Spleen (tissue), 11 donors: ENCODE results near the gene RPLP2. TPM values are rescaled to one million over a fixed set of nuclear protein-coding genes. Genes with fewer than 3 reads are reported as not detected.

Experiments
- DNase-seq: peaks from one replicate; pipeline ENCODE4 v3.0.0-alpha.2; 2020
- H3K27ac ChIP-seq, 8 donors: fragments of 200-600 bp; sonication (generic) in 7 of 8; 1 replicate in 4 of 8; 2 replicates in 4 of 8; pipeline versions ENCODE4 v1.5.0 to v1.8.0; 2016 to 2021; ENCODE audit warnings: inconsistent platforms in 4 of 8, mild to moderate bottlenecking in 4 of 8, moderate library complexity in 1 of 8
- H3K27me3 ChIP-seq, 7 donors: fragments of 200-600 bp; sonication (generic) in 6 of 7; replicated peaks in 1 of 7; 1 replicate in 4 of 7; 2 replicates in 3 of 7; pipeline versions ENCODE4 v1.5.0 to v1.8.0; 2016 to 2021; ENCODE audit warnings: inconsistent platforms in 3 of 7, mild to moderate bottlenecking in 1 of 7
- H3K36me3 ChIP-seq, 6 donors: fragments of 200-600 bp; sonication (generic) in 5 of 6; 1 replicate in 4 of 6; 2 replicates in 2 of 6; pipeline versions ENCODE4 v1.5.0 to v1.8.0; 2016 to 2021; ENCODE audit warnings: inconsistent platforms in 2 of 6
- H3K4me1 ChIP-seq, 6 donors: fragments of 200-600 bp; sonication (generic) in 5 of 6; 1 replicate in 3 of 6; 2 replicates in 3 of 6; pipeline versions ENCODE4 v1.5.0 to v1.8.0; 2016 to 2021; ENCODE audit warnings: inconsistent platforms in 3 of 6
- H3K4me3 ChIP-seq, 8 donors: fragments of 200-600 bp; sonication (generic) in 7 of 8; 1 replicate in 4 of 8; 2 replicates in 4 of 8; pipeline versions ENCODE4 v1.5.0 to v1.8.0; 2016 to 2021; ENCODE audit warnings: inconsistent platforms in 4 of 8, mild to moderate bottlenecking in 4 of 8, moderate library complexity in 2 of 8
- H3K9me3 ChIP-seq, 8 donors: fragments of 200-600 bp; sonication (generic) in 7 of 8; 1 replicate in 4 of 8; 2 replicates in 4 of 8; pipeline versions ENCODE4 v1.5.0 to v1.8.0; 2016 to 2021; ENCODE audit warnings: inconsistent platforms in 4 of 8
- POLR2A ChIP-seq, 3 donors: fragments of 450-650 bp; IDR thresholded peaks; one replicate each; pipeline ENCODE4 v1.5.1; 2017; ENCODE audit warnings: antibody characterized with exemption in 3 of 3, mild to moderate bottlenecking in 1 of 3
- POLR2AphosphoS5 ChIP-seq, 3 donors: sonication (generic); formaldehyde crosslinking; IDR thresholded peaks; one replicate each; pipeline ENCODE4 v1.5.1; 2017; ENCODE audit warnings: antibody characterized with exemption in 3 of 3
- WGBS, 5 donors: extraction: QIAGEN DNeasy Blood & Tissue Kit in 3 of 5; methylation state at CpG; one replicate each; pipeline versions ENCODE4 v1.1.5 to v1.1.7; 2013 to 2018; 5-methylcytosine and 5-hydroxymethylcytosine counted together
- intact Hi-C: fragments of 100-400 bp; cut with DNase I; formaldehyde crosslinking; loops from one replicate; pipeline ENCODE4 v1.15.0; 2023; ENCODE audit warnings: low total_unique reads
- polyA plus RNA-seq, 3 donors: library from polyadenylated mRNA; stranded (reverse); fragments of 200-250 nt; gene quantifications; one replicate each; pipeline ENCODE4 v1.2.1, GENCODE V29; 2013
- total RNA-seq, 7 donors: library from RNA; depleted of rRNA in 3 of 7; stranded (reverse); fragments of >200 nt in 3 of 7; fragmentation: NEBNext Ultra II Directional in 4 of 7; extraction: Animal tissue kit (Norgen Biotek cat#: 25700) in 4 of 7; gene quantifications; one replicate each; pipeline versions ENCODE4 v1.1.0 to v1.2.1, GENCODE V29; 2016 to 2021
- TF ChIP-seq, protein P1 (sequence below), 11 experiments: fragments of 200-600 bp in 7 of 11; fragments of 450-650 bp in 4 of 11; sonication (generic) in 4 of 11; IDR thresholded peaks in 8 of 11; conservative IDR thresholded peaks in 3 of 11; 1 replicate in 7 of 11; 2 replicates in 4 of 11; pipeline versions ENCODE4 v1.4.0 to v1.8.0; 2016 to 2021; ENCODE audit warnings: antibody characterized with exemption in 11 of 11, inconsistent platforms in 4 of 11, mild to moderate bottlenecking in 1 of 11
- donor health status: healthy with polysubstance abuse.
- donor health status: DM: no; HTN: no; CAD: no; lungs with moderate emphysema.
- donor health status: DM: no; HTN: no; CAD: no.
- donor health status: Bipolar disorder and iron deficiency.
- donor health status: healthy.
- donor health status: DM: no; HTN: no; CAD: no.
- donor health status: DM: yes; HTN: yes; CAD: no.

RPLP2 gene
- total and polyA plus RNA-seq, 10 donors, result 514 to 3,944 (median 2,380) TPM

DNA sequence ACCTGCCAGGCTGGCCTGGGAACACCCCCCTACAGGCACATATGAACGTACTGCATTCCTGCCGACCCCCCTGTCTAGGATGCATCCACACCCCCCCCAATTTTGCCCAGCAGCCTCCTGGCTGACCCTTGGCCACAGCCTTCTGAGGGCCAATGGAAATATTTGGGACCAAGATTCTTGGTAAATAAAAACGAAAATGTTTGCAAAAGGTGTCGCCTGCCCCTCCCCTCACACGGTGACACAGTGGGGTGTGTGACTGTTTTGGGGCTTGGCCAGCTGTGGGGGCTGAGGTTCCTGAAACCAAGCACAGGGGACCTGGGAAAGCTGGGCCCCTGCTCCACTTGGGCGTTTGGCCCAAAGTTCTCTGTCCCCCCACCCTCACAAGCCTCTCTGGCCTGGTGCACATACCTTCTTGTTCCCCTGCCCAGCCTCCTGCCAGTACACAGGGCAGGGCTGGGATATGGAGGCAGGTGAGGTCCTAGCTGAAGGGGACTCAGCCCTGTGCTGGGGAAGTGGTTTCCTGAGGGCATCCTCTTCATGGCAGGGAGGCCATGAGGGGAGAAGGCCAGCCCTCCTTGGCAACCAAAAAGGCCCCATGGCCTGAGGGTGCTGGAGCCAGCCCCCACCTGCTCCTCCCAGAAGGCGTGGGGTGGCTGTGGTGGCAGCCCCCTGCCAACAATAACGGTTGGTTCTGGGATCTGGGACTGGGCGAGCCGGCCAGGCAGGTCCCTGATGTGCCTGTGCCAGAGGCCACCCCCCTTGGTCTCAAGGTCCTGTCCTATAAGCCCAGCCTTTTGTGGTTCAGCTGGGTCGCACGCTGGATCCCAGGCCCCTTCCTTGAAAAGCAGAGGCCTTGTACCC, 15.8 kb downstream of the RPLP2 start:
- WGBS, 5 donors, result 74 to 96% (median 82%) methylated on average over 7 to 12 of the region's 12 CpGs
- peak; percentile 31 to 66 (median 39) for TF ChIP-seq POLR2AphosphoS5 (IDR thresholded peaks at IDR 0.05)
- TF ChIP-seq POLR2A (IDR thresholded peaks at IDR 0.05), result no peak
- TF ChIP-seq, protein P1, sequence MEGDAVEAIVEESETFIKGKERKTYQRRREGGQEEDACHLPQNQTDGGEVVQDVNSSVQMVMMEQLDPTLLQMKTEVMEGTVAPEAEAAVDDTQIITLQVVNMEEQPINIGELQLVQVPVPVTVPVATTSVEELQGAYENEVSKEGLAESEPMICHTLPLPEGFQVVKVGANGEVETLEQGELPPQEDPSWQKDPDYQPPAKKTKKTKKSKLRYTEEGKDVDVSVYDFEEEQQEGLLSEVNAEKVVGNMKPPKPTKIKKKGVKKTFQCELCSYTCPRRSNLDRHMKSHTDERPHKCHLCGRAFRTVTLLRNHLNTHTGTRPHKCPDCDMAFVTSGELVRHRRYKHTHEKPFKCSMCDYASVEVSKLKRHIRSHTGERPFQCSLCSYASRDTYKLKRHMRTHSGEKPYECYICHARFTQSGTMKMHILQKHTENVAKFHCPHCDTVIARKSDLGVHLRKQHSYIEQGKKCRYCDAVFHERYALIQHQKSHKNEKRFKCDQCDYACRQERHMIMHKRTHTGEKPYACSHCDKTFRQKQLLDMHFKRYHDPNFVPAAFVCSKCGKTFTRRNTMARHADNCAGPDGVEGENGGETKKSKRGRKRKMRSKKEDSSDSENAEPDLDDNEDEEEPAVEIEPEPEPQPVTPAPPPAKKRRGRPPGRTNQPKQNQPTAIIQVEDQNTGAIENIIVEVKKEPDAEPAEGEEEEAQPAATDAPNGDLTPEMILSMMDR (IDR thresholded peaks at IDR 0.05 in 8 of 11, conservative IDR thresholded peaks at IDR 0.05 in 3 of 11), result no peak
- H3K27ac ChIP-seq, result peak overlapping the region in 3 of 8 donors; percentile 63 to 87 (median 86)
- H3K9me3 ChIP-seq, result no peaks in the 10 kb centered on the region
- H3K36me3 ChIP-seq, result peaks cover 0 to 49% (median 34%) of the 10 kb centered on the region in 6 donors
- H3K4me3 ChIP-seq, result no peak overlapping the region
- no peak for DNase-seq
- peaks cover 49 to 99% (median 78%) of the 10 kb centered on the region in 6 donors for H3K4me1 ChIP-seq
- H3K27me3 ChIP-seq, result peaks cover 0 to 40% (median 19%) of the 10 kb centered on the region in 7 donors
- intact Hi-C loops, result no loop called here

DNA sequence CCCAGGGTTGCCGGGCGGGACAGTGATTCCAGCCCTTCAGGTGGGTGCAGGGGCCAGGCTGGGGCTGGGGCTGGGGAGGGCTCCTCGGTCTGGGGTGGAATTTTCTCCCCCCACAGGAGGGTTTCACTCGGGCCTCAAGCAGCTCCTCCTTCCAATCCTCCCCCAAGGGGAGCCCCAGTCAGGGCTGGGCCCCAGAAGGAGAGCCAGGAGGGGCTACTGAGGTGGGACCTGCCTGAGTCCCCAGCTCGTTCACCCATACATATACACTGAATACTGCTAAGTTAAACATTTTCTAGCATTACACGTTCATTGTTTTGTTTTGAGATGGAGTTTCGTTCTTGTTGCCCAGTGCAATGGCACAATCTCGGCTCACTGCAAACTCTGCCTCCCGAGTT, 16.5 kb downstream of the RPLP2 start:
- Histone ChIP-seq H3K9me3 (no peaks in the 10 kb centered on the region), H3K27me3 (peaks cover 0 to 46% (median 22%) of the 10 kb centered on the region in 7 donors), H3K4me3 (peak overlapping the region in 2 of 8 donors; percentile 55 to 74), H3K27ac (peak overlapping the region in 5 of 8 donors; percentile 63 to 88 (median 86)), H3K36me3 (peaks cover 0 to 47% (median 34%) of the 10 kb centered on the region in 6 donors), H3K4me1 (peaks cover 49 to 99% (median 78%) of the 10 kb centered on the region in 6 donors)
- 63 to 88% (median 69%) methylated on average over 6 to 9 of the region's 9 CpGs for WGBS, 5 donors
- no peak for DNase-seq
- intact Hi-C loops, result no loop called here
- TF ChIP-seq, protein P1 (IDR thresholded peaks at IDR 0.05 in 8 of 11, conservative IDR thresholded peaks at IDR 0.05 in 3 of 11), result no peak
- TF ChIP-seq POLR2AphosphoS5 (IDR thresholded peaks at IDR 0.05), result peak in 1 of 3 donors; percentile 4

DNA sequence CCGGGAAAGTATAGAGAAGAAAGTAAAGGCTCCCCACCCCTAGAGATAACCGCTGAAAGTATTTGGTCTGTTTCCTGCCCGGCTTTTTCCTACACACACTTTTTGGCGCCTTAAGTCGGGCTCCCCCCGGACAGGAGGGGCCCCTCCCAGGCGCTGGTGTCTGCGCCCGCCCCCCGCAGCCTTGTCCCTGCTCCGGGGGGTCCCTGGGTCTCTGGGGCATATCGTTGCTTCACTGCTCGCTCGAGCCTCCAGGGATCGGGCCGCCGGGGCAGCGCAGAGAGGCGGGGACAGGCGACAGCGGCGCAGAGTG, 17.0 kb downstream of the RPLP2 start:
- Histone ChIP-seq H3K36me3 (peaks cover 0 to 42% (median 34%) of the 10 kb centered on the region in 6 donors), H3K27ac (peak overlapping the region in 7 of 8 donors; percentile 63 to 88 (median 80)), H3K27me3 (peaks cover 0 to 52% (median 22%) of the 10 kb centered on the region in 7 donors), H3K4me3 (peak overlapping the region; percentile 29 to 74 (median 50)), H3K9me3 (no peaks in the 10 kb centered on the region), H3K4me1 (peaks cover 46 to 99% (median 78%) of the 10 kb centered on the region in 6 donors)
- no peak for DNase-seq
- TF ChIP-seq, protein P1 (IDR thresholded peaks at IDR 0.05 in 8 of 11, conservative IDR thresholded peaks at IDR 0.05 in 3 of 11), result no peak
- TF ChIP-seq POLR2AphosphoS5 (IDR thresholded peaks at IDR 0.05), result peak in 1 of 3 donors; percentile 21
- intact Hi-C loops, result no loop called here
- WGBS, 5 donors, result 0 to 2% (median 1%) methylated on average over 10 to 22 of the region's 22 CpGs
